Trophoblast cell (in vitro differentiated cells and primary cell): ENCODE measurements around the gene MGST3.

ENCODE experiments used
- DNase-seq, 2 donors: peaks; one replicate each; pipeline ENCODE4 v3.0.0-alpha.2; 2016
- H2AFZ ChIP-seq: 2 replicates; pipeline ENCODE4 v1.6.1; 2013; ENCODE audit warnings: low read length, moderate library complexity, mild to moderate bottlenecking; ENCODE audit not compliant: insufficient read depth, poor library complexity
- H2AK5ac ChIP-seq: 2 replicates; pipeline ENCODE4 v1.6.1; 2013; ENCODE audit warnings: mild to moderate bottlenecking, low read length
- H2BK120ac ChIP-seq: 2 replicates; pipeline ENCODE4 v1.6.1; 2013; ENCODE audit warnings: low read length, mild to moderate bottlenecking, moderate library complexity; ENCODE audit not compliant: insufficient read depth, poor library complexity
- H2BK12ac ChIP-seq: 2 replicates; pipeline ENCODE4 v1.6.1; 2013; ENCODE audit warnings: mild to moderate bottlenecking, low read length, moderate library complexity
- H2BK5ac ChIP-seq: 2 replicates; pipeline ENCODE4 v1.6.1; 2013; ENCODE audit warnings: low read length, low read depth, moderate library complexity, mild to moderate bottlenecking; ENCODE audit not compliant: poor library complexity
- H3K14ac ChIP-seq: 2 replicates; pipeline ENCODE4 v1.6.1; 2013; ENCODE audit warnings: mild to moderate bottlenecking, low read length
- H3K18ac ChIP-seq: 2 replicates; pipeline ENCODE4 v1.6.1; 2013; ENCODE audit warnings: mild to moderate bottlenecking, low read length
- H3K23ac ChIP-seq: 2 replicates; pipeline ENCODE4 v1.6.1; 2013; ENCODE audit warnings: low read length
- H3K27ac ChIP-seq: 2 replicates; pipeline ENCODE4 v1.5.1; 2013; ENCODE audit warnings: low read depth, mild to moderate bottlenecking, inconsistent platforms, low read length, moderate library complexity
- H3K27me3 ChIP-seq: 2 replicates; pipeline ENCODE4 v1.6.1; 2013; ENCODE audit warnings: inconsistent platforms, mild to moderate bottlenecking, low read length, moderate library complexity; ENCODE audit not compliant: insufficient read depth
- H3K36me3 ChIP-seq, 2 experiments: 1 replicate in 1 of 2; 2 replicates in 1 of 2; pipeline ENCODE4 v1.6.1; 2013; ENCODE audit warnings: low read length in 2 of 2, mild to moderate bottlenecking in 2 of 2, moderate library complexity in 1 of 2; ENCODE audit not compliant: insufficient read depth in 2 of 2, control insufficient read depth in 1 of 2
- H3K4ac ChIP-seq: 2 replicates; pipeline ENCODE4 v1.6.1; 2013; ENCODE audit warnings: low read depth, mild to moderate bottlenecking, low read length, moderate library complexity
- H3K4me1 ChIP-seq, 2 experiments: 1 replicate in 1 of 2; 2 replicates in 1 of 2; pipeline ENCODE4 v1.6.1; 2013; ENCODE audit warnings: low read length in 2 of 2, mild to moderate bottlenecking in 2 of 2, moderate library complexity in 1 of 2; ENCODE audit not compliant: insufficient read depth in 2 of 2, control insufficient read depth in 1 of 2
- H3K4me2 ChIP-seq: 2 replicates; pipeline ENCODE4 v1.6.1; 2013; ENCODE audit warnings: inconsistent platforms, mild to moderate bottlenecking, low read length, moderate library complexity
- H3K4me3 ChIP-seq: 2 replicates; pipeline ENCODE4 v1.5.1; 2013; ENCODE audit warnings: mild to moderate bottlenecking, low read depth, low read length, inconsistent platforms
- H3K79me1 ChIP-seq: one replicate; pipeline ENCODE4 v1.6.1; 2013; ENCODE audit warnings: low read length
- H3K79me2 ChIP-seq: 2 replicates; pipeline ENCODE4 v1.6.1; 2013; ENCODE audit warnings: low read length, mild to moderate bottlenecking; ENCODE audit not compliant: control insufficient read depth, insufficient read depth, poor library complexity
- H3K9ac ChIP-seq: 2 replicates; pipeline ENCODE4 v1.6.1; 2013; ENCODE audit warnings: mild to moderate bottlenecking, low read length
- H3K9me3 ChIP-seq: 2 replicates; pipeline ENCODE4 v1.6.1; 2013; ENCODE audit warnings: low read depth, mild to moderate bottlenecking, control low read depth, inconsistent platforms, low read length; ENCODE audit not compliant: insufficient read depth
- H4K12ac ChIP-seq: 2 replicates; pipeline ENCODE4 v1.6.1; 2013; ENCODE audit warnings: low read depth, mild to moderate bottlenecking, low read length, moderate library complexity
- H4K8ac ChIP-seq: 2 replicates; pipeline ENCODE4 v1.6.1; 2013; ENCODE audit warnings: low read depth, mild to moderate bottlenecking, low read length, moderate library complexity
- H4K91ac ChIP-seq: one replicate; pipeline ENCODE4 v1.6.1; 2013; ENCODE audit warnings: low read depth, mild to moderate bottlenecking, low read length, moderate library complexity
- WGBS: extraction: QIAGEN DNeasy Blood & Tissue Kit; methylation state at CpG from one replicate; pipeline ENCODE4 v1.1.7; 2013; ENCODE audit warnings: missing lambda C conversion rate; ENCODE audit not compliant: insufficient read length, insufficient coverage; ENCODE audit errors: extremely low coverage; 5-methylcytosine and 5-hydroxymethylcytosine counted together

Gene MGST3

GRCh38 chr1:165610866-165611265 lies 20.2 kb upstream of the MGST3 start:
- Histone ChIP-seq H3K79me1 (no peaks in the 10 kb centered on the region), H2BK5ac (no peak overlapping the region), H3K14ac (no peak overlapping the region), H3K4ac (no peak overlapping the region), H3K4me2 (no peak overlapping the region), H3K4me3 (no peak overlapping the region), H2BK120ac (no peak overlapping the region), H3K4me1 (peaks cover 3 to 5% of the 10 kb centered on the region in 2 experiments), H4K8ac (no peak overlapping the region), H3K23ac (no peak overlapping the region), H2BK12ac (no peak overlapping the region), H3K9ac (no peak overlapping the region), H3K36me3 (no peaks in the 10 kb centered on the region), H2AFZ (no peak overlapping the region), H3K9me3 (no peaks in the 10 kb centered on the region), H3K27ac (no peak overlapping the region), H3K79me2 (no peaks in the 10 kb centered on the region), H4K12ac (no peak overlapping the region), H4K91ac (no peak overlapping the region), H3K27me3 (no peaks in the 10 kb centered on the region), H3K18ac (no peak overlapping the region), H2AK5ac (no peak overlapping the region)
- DNase-seq: peak in 1 of 2 donors; percentile 72
- no CpG with 5 or more reads among the region's 1 CpG for WGBS

GRCh38 chr1:165612062-165612461 lies 19.0 kb upstream of the MGST3 start:
- no CpG with 5 or more reads among the region's 3 CpGs for WGBS
- no peak for DNase-seq
- Histone ChIP-seq H3K14ac (no peak overlapping the region), H3K4me3 (no peak overlapping the region), H3K79me1 (no peaks in the 10 kb centered on the region), H3K27me3 (no peaks in the 10 kb centered on the region), H3K27ac (no peak overlapping the region), H4K8ac (no peak overlapping the region), H3K79me2 (no peaks in the 10 kb centered on the region), H3K4me2 (no peak overlapping the region), H3K18ac (no peak overlapping the region), H2AFZ (no peak overlapping the region), H3K23ac (no peak overlapping the region), H3K9me3 (no peaks in the 10 kb centered on the region), H3K4ac (no peak overlapping the region), H2BK120ac (no peak overlapping the region), H3K4me1 (peaks cover 3 to 5% of the 10 kb centered on the region in 2 experiments), H2BK12ac (no peak overlapping the region), H2BK5ac (no peak overlapping the region), H4K91ac (no peak overlapping the region), H3K9ac (no peak overlapping the region), H2AK5ac (no peak overlapping the region), H3K36me3 (no peaks in the 10 kb centered on the region), H4K12ac (no peak overlapping the region)

- Histone ChIP-seq H4K91ac (no peak overlapping the region), H3K4me3 (no peak overlapping the region), H3K27ac (no peak overlapping the region), H3K9me3 (no peaks in the 10 kb centered on the region), H3K9ac (no peak overlapping the region), H2BK12ac (no peak overlapping the region), H3K4me1 (no peaks in the 10 kb centered on the region), H3K79me2 (no peaks in the 10 kb centered on the region), H2BK5ac (no peak overlapping the region), H4K12ac (no peak overlapping the region), H3K36me3 (no peaks in the 10 kb centered on the region), H4K8ac (no peak overlapping the region), H2BK120ac (no peak overlapping the region), H3K27me3 (no peaks in the 10 kb centered on the region), H3K23ac (no peak overlapping the region), H3K14ac (no peak overlapping the region), H2AFZ (no peak overlapping the region), H2AK5ac (no peak overlapping the region), H3K18ac (no peak overlapping the region), H3K79me1 (no peaks in the 10 kb centered on the region), H3K4ac (no peak overlapping the region), H3K4me2 (no peak overlapping the region)
- WGBS: no CpG with 5 or more reads among the region's 1 CpG
- no peak for DNase-seq
These were observed 14.9 kb upstream of the MGST3 start for GRCh38 chr1:165616054-165616612.

DNA sequence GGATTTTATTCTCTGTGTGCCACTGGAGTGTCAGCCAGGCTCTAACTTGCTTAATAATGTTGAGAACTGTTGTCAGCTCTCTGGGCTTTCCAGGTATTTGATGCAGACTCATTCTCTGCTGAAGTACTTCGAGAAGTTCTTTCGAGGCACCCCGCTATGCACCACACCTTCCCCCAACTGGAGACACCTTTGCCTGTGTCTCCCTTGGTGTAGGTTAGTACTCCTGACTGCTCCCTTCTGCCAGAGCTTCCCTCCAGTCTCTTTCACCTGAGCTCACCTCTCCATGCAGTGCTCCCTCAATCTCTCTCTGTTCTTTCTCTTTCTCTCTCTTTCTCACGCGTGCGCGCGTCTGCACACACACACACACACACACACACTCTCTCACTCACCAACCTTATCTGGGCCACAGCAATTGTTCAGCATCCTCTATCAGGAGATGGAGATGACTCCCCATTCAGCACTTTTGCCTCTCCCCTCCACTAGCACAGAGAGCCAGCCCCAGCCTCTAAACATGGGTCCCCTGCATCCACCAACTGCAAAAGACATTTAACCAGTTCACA lies 14.0 kb upstream of the MGST3 start:
- Histone ChIP-seq H3K4me3 (no peak overlapping the region), H2BK120ac (no peak overlapping the region), H4K8ac (no peak overlapping the region), H3K27ac (no peak overlapping the region), H4K12ac (no peak overlapping the region), H3K79me2 (no peaks in the 10 kb centered on the region), H2AK5ac (no peak overlapping the region), H3K9ac (no peak overlapping the region), H3K9me3 (no peaks in the 10 kb centered on the region), H3K18ac (no peak overlapping the region), H2AFZ (no peak overlapping the region), H3K4me1 (no peaks in the 10 kb centered on the region), H3K23ac (no peak overlapping the region), H3K14ac (no peak overlapping the region), H3K27me3 (no peaks in the 10 kb centered on the region), H4K91ac (no peak overlapping the region), H3K4ac (no peak overlapping the region), H2BK12ac (no peak overlapping the region), H3K79me1 (no peaks in the 10 kb centered on the region), H3K4me2 (no peak overlapping the region), H2BK5ac (no peak overlapping the region), H3K36me3 (no peaks in the 10 kb centered on the region)
- WGBS: no CpG with 5 or more reads among the region's 8 CpGs
- DNase-seq: no peak
